ENCODE measurements around the gene PCGF1. TPM values are rescaled to one million over a fixed set of nuclear protein-coding genes. Genes with fewer than 3 reads are reported as not detected.
"Not testable (repeated sequence)": the region's sequence is repeated elsewhere in the genome, so short reads cannot be mapped to it uniquely, and the experiment has no call there.

Gene PCGF1
- total and polyA plus RNA-seq, 2 of the 13 experiments (the other 11 are each of a cell fraction or from before 2014, with no cell fraction given): 20.4 to 22.6 TPM

DNA sequence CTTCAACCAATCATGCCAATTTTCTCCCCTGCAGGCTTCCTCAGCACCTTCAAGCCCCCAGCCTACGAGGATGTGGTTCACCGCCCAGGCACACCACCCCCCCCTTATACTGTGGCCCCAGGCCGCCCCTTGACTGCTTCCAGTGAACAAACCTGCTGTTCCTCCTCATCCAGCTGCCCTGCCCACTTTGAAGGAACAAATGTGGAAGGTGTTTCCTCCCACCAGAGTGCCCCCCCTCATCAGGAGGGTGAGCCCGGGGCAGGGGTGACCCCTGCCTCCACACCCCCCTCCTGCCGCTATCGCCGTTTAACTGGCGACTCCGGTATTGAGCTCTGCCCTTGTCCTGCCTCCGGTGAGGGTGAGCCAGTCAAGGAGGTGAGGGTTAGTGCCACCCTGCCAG is 47.3 kb downstream of the PCGF1 start:
- FAIRE-seq; H3K4me2 ChIP-seq (ENCODE audit: low read depth, low read length); H4K20me1 ChIP-seq (ENCODE audit: insufficient read depth, low read length); H3K27ac ChIP-seq (ENCODE audit: extremely low read length, insufficient read depth, low read length); H3K27me3 ChIP-seq (ENCODE audit: control insufficient read depth in 1 of 2, insufficient read depth in 2 of 2, low read length in 2 of 2); H3K9ac ChIP-seq (ENCODE audit: insufficient read depth, low read depth, low read length); intact Hi-C loops (cut with micrococcal nuclease; ENCODE audit: unreplicated experiment); CTCF ChIA-PET (ENCODE audit: low intra/inter-chr PET ratio, low total read pairs); H3K9me3 ChIP-seq (ENCODE audit: low read length); in situ Hi-C loops (cut with HindIII; ENCODE audit: extremely low pct_ligation_motif_present, low pct_unique_long_range_greater_than_20kb); DNase-seq (ENCODE audit: low spot score); H3K4me3 ChIP-seq (replicated peaks in 1 of 3; ENCODE audit: insufficient read depth in 1 of 3, low read depth in 2 of 3, low read length in 3 of 3); ATAC-seq; BruUV-seq (replicated peaks); H2AFZ ChIP-seq (ENCODE audit: low read length); TF ChIP-seq NONO (IDR thresholded peaks at IDR 0.05): not testable (repeated sequence)
- TF ChIP-seq ZC3H13 (CRISPR knock-in tag; IDR thresholded peaks at IDR 0.05) (0 out of 2 replicates have a peak, but pooled peaks have one; percentile 40), ZNF558 (CRISPR knock-in tag; IDR thresholded peaks at IDR 0.05; ENCODE audit: borderline replicate concordance) (peak; percentile 28; the same call in 1 of the 2 replicates), REL (CRISPR knock-in tag; conservative IDR thresholded peaks at IDR 0.05) (0 out of 2 replicates have a peak, but pooled peaks have one; percentile 43), NONO (CRISPR knock-in tag; conservative IDR thresholded peaks at IDR 0.05) (peak; percentile 62), ZNF772 (CRISPR knock-in tag; IDR thresholded peaks at IDR 0.05) (0 out of 2 replicates have a peak, but pooled peaks have one; percentile 6), AGO1 (IDR thresholded peaks at IDR 0.05; ENCODE audit: low read depth, low read length, poor library complexity, severe bottlenecking) (peak; percentile 47), ZGPAT (CRISPR knock-in tag; IDR thresholded peaks at IDR 0.05) (0 out of 2 replicates have a peak, but pooled peaks have one; percentile 4), AGO2 (optimal IDR thresholded peaks at IDR 0.05; ENCODE audit: low read depth, low read length) (peak; percentile 60), ZNF589 (CRISPR knock-in tag; conservative IDR thresholded peaks at IDR 0.05) (0 out of 2 replicates have a peak, but pooled peaks have one; percentile 4)
- H3K36me3 ChIP-seq (replicated peaks in 1 of 2; ENCODE audit: control insufficient read depth in 1 of 2, insufficient read depth in 2 of 2, low read length in 2 of 2): peaks cover 1 to 24% of the 10 kb centered on the region in 2 experiments
- 96% methylated on average over 10 of the region's 10 CpGs for WGBS (ENCODE audit: low lambda C conversion rate)
- POLR2A ChIA-PET: interaction anchor here (2.7 to 12.4 kb wide), 5 partner anchors 17 to 47 kb away, joined by 11 to 342 read pairs (median 71); partner anchors contain the start of genes CCDC142, LBX2, PCGF1 and RTKN
- H3K79me2 ChIP-seq (ENCODE audit: insufficient read depth, low read length): peaks cover 44% of the 10 kb centered on the region
- peaks cover 40% of the 10 kb centered on the region for H3K4me1 ChIP-seq (ENCODE audit: insufficient read depth, low read length)
